Measurements from ENCODE around the gene TSPAN3. TPM values are rescaled to one million over a fixed set of nuclear protein-coding genes. Genes with fewer than 3 reads are reported as not detected.

TSPAN3 gene
- total RNA-seq, 1 experiment from 2014 or later: 205 TPM

GRCh38 chr15:77032647-77033416 lies 38.1 kb downstream of the TSPAN3 start:
- Histone ChIP-seq H2AFZ (ENCODE audit: low read length) (no peak overlapping the region), H3K9me3 (ENCODE audit: low read length) (peaks cover 4% of the 10 kb centered on the region; the same call in 1 of the 2 replicates), H3K27me3 (ENCODE audit: low read length) (no peaks in the 10 kb centered on the region), H3K9ac (ENCODE audit: low read length) (no peak overlapping the region), H3K9me2 (replicated peaks; ENCODE audit: insufficient read depth, low read length) (no peaks in the 10 kb centered on the region), H4K20me1 (ENCODE audit: insufficient read depth, low read depth, low read length) (no peaks in the 10 kb centered on the region), H3K27ac (ENCODE audit: low read length) (no peak overlapping the region), H3K4me1 (ENCODE audit: low read length) (peaks cover 32% of the 10 kb centered on the region), H3K4me2 (ENCODE audit: low read depth, low read length, poor library complexity, severe bottlenecking) (no peak overlapping the region), H3K4me3 (ENCODE audit: low read length) (no peak overlapping the region), H3K79me2 (ENCODE audit: low read length) (no peaks in the 10 kb centered on the region), H3K36me3 (ENCODE audit: insufficient read depth, low read length) (peaks cover 18% of the 10 kb centered on the region)
- no peak for DNase-seq

- Histone ChIP-seq H3K4me1 (ENCODE audit: low read length) (peaks cover 32% of the 10 kb centered on the region), H3K9ac (ENCODE audit: low read length) (no peak overlapping the region), H3K79me2 (ENCODE audit: low read length) (no peaks in the 10 kb centered on the region), H3K27me3 (ENCODE audit: low read length) (no peaks in the 10 kb centered on the region), H4K20me1 (ENCODE audit: insufficient read depth, low read depth, low read length) (no peaks in the 10 kb centered on the region), H2AFZ (ENCODE audit: low read length) (no peak overlapping the region), H3K9me3 (ENCODE audit: low read length) (no peaks in the 10 kb centered on the region), H3K9me2 (replicated peaks; ENCODE audit: insufficient read depth, low read length) (no peaks in the 10 kb centered on the region), H3K27ac (ENCODE audit: low read length) (no peak overlapping the region), H3K36me3 (ENCODE audit: insufficient read depth, low read length) (peaks cover 14% of the 10 kb centered on the region), H3K4me2 (ENCODE audit: low read depth, low read length, poor library complexity, severe bottlenecking) (no peak overlapping the region), H3K4me3 (ENCODE audit: low read length) (no peak overlapping the region)
- DNase-seq: no peak
Measured at GRCh38 chr15:77032052-77032646, 38.8 kb downstream of the TSPAN3 start.

GRCh38 chr15:77031376-77032050 lies 39.4 kb downstream of the TSPAN3 start:
- peak overlapping the region; percentile 64 for H3K27ac ChIP-seq (ENCODE audit: low read length)
- H3K9ac ChIP-seq (ENCODE audit: low read length): peak overlapping the region; percentile 42
- no peaks in the 10 kb centered on the region for H4K20me1 ChIP-seq (ENCODE audit: insufficient read depth, low read depth, low read length)
- peaks cover 7% of the 10 kb centered on the region; the same call in 1 of the 2 replicates for H3K36me3 ChIP-seq (ENCODE audit: insufficient read depth, low read length)
- H3K9me2 ChIP-seq (replicated peaks; ENCODE audit: insufficient read depth, low read length): no peaks in the 10 kb centered on the region
- no peak overlapping the region for H3K4me3 ChIP-seq (ENCODE audit: low read length)
- H3K4me2 ChIP-seq (ENCODE audit: low read depth, low read length, poor library complexity, severe bottlenecking): no peak overlapping the region
- peaks cover 32% of the 10 kb centered on the region for H3K4me1 ChIP-seq (ENCODE audit: low read length)
- H3K27me3 ChIP-seq (ENCODE audit: low read length): no peaks in the 10 kb centered on the region
- H2AFZ ChIP-seq (ENCODE audit: low read length): no peak overlapping the region
- peak; percentile 90 for DNase-seq
- no peaks in the 10 kb centered on the region for H3K9me3 ChIP-seq (ENCODE audit: low read length)
- H3K79me2 ChIP-seq (ENCODE audit: low read length): no peaks in the 10 kb centered on the region

GRCh38 chr15:77030928-77031375 lies 40.0 kb downstream of the TSPAN3 start:
- Histone ChIP-seq H3K27ac (ENCODE audit: low read length) (peak overlapping the region; percentile 64), H3K36me3 (ENCODE audit: insufficient read depth, low read length) (peaks cover 2% of the 10 kb centered on the region; the same call in 1 of the 2 replicates), H3K79me2 (ENCODE audit: low read length) (no peaks in the 10 kb centered on the region), H3K9me2 (replicated peaks; ENCODE audit: insufficient read depth, low read length) (no peaks in the 10 kb centered on the region), H2AFZ (ENCODE audit: low read length) (no peak overlapping the region), H3K9me3 (ENCODE audit: low read length) (no peaks in the 10 kb centered on the region), H3K4me2 (ENCODE audit: low read depth, low read length, poor library complexity, severe bottlenecking) (no peak overlapping the region), H3K27me3 (ENCODE audit: low read length) (no peaks in the 10 kb centered on the region), H3K9ac (ENCODE audit: low read length) (peak overlapping the region; percentile 26), H4K20me1 (ENCODE audit: insufficient read depth, low read depth, low read length) (no peaks in the 10 kb centered on the region), H3K4me3 (ENCODE audit: low read length) (no peak overlapping the region), H3K4me1 (ENCODE audit: low read length) (peaks cover 32% of the 10 kb centered on the region)
- DNase-seq: no peak

- Histone ChIP-seq H3K4me1 (ENCODE audit: low read length) (peaks cover 32% of the 10 kb centered on the region), H4K20me1 (ENCODE audit: insufficient read depth, low read depth, low read length) (no peaks in the 10 kb centered on the region), H2AFZ (ENCODE audit: low read length) (no peak overlapping the region), H3K9me3 (ENCODE audit: low read length) (no peaks in the 10 kb centered on the region), H3K79me2 (ENCODE audit: low read length) (no peaks in the 10 kb centered on the region), H3K36me3 (ENCODE audit: insufficient read depth, low read length) (no peaks in the 10 kb centered on the region), H3K4me3 (ENCODE audit: low read length) (no peak overlapping the region), H3K9me2 (replicated peaks; ENCODE audit: insufficient read depth, low read length) (no peaks in the 10 kb centered on the region), H3K27me3 (ENCODE audit: low read length) (no peaks in the 10 kb centered on the region), H3K9ac (ENCODE audit: low read length) (peak overlapping the region; percentile 36; the same call in 1 of the 2 replicates), H3K4me2 (ENCODE audit: low read depth, low read length, poor library complexity, severe bottlenecking) (no peak overlapping the region), H3K27ac (ENCODE audit: low read length) (peak overlapping the region; percentile 64; the same call in 1 of the 2 replicates)
- DNase-seq: no peak
Measured at GRCh38 chr15:77030048-77030927, 40.6 kb downstream of the TSPAN3 start.

- peak overlapping the region; percentile 36; the same call in 1 of the 2 replicates for H3K9ac ChIP-seq (ENCODE audit: low read length)
- no peaks in the 10 kb centered on the region for H3K27me3 ChIP-seq (ENCODE audit: low read length)
- peak overlapping the region; percentile 39; the same call in 1 of the 2 replicates for H3K27ac ChIP-seq (ENCODE audit: low read length)
- H3K4me1 ChIP-seq (ENCODE audit: low read length): peaks cover 28% of the 10 kb centered on the region
- no peaks in the 10 kb centered on the region for H3K9me3 ChIP-seq (ENCODE audit: low read length)
- H3K4me2 ChIP-seq (ENCODE audit: low read depth, low read length, poor library complexity, severe bottlenecking): no peak overlapping the region
- H3K79me2 ChIP-seq (ENCODE audit: low read length): no peaks in the 10 kb centered on the region
- no peak overlapping the region for H3K4me3 ChIP-seq (ENCODE audit: low read length)
- no peaks in the 10 kb centered on the region for H3K36me3 ChIP-seq (ENCODE audit: insufficient read depth, low read length)
- no peak overlapping the region for H2AFZ ChIP-seq (ENCODE audit: low read length)
- DNase-seq: no peak
- no peaks in the 10 kb centered on the region for H3K9me2 ChIP-seq (replicated peaks; ENCODE audit: insufficient read depth, low read length)
- no peaks in the 10 kb centered on the region for H4K20me1 ChIP-seq (ENCODE audit: insufficient read depth, low read depth, low read length)
Measured at GRCh38 chr15:77029166-77030047, 41.5 kb downstream of the TSPAN3 start.

- Histone ChIP-seq H3K79me2 (ENCODE audit: low read length) (no peaks in the 10 kb centered on the region), H3K9ac (ENCODE audit: low read length) (no peak overlapping the region), H3K9me2 (replicated peaks; ENCODE audit: insufficient read depth, low read length) (no peaks in the 10 kb centered on the region), H3K4me1 (ENCODE audit: low read length) (peaks cover 28% of the 10 kb centered on the region), H3K36me3 (ENCODE audit: insufficient read depth, low read length) (no peaks in the 10 kb centered on the region), H3K9me3 (ENCODE audit: low read length) (no peaks in the 10 kb centered on the region), H3K4me3 (ENCODE audit: low read length) (no peak overlapping the region), H4K20me1 (ENCODE audit: insufficient read depth, low read depth, low read length) (no peaks in the 10 kb centered on the region), H2AFZ (ENCODE audit: low read length) (no peak overlapping the region), H3K27ac (ENCODE audit: low read length) (no peak overlapping the region), H3K4me2 (ENCODE audit: low read depth, low read length, poor library complexity, severe bottlenecking) (no peak overlapping the region), H3K27me3 (ENCODE audit: low read length) (no peaks in the 10 kb centered on the region)
- DNase-seq: no peak
Measured at GRCh38 chr15:77028451-77029165, 42.3 kb downstream of the TSPAN3 start.

Data from Karpas-422 (cell line).